HG03442 (cell line): ENCODE results near the gene ARID3A.
"Not testable (repeated sequence)": the region's sequence is repeated elsewhere in the genome, so short reads cannot be mapped to it uniquely, and the experiment has no call there.

ENCODE experiments used
- ATAC-seq: cut with Tn5 transposase; IDR thresholded peaks from one replicate; pipeline ENCODE4 v1.9.1; 2021; ENCODE audit warnings: mild to moderate bottlenecking, moderate library complexity; ENCODE audit not compliant: unreplicated experiment

The ARID3A gene

GRCh38 chr19:1013218-1013617 lies 87.4 kb downstream of the ARID3A start:
- ATAC-seq: no peak

- no peak for ATAC-seq
Measured at GRCh38 chr19:1014161-1015060, 88.6 kb downstream of the ARID3A start.

GRCh38 chr19:1015061-1015781 lies 89.4 kb downstream of the ARID3A start:
- no peak for ATAC-seq

- ATAC-seq: no peak
Measured at GRCh38 chr19:1015782-1016646, 90.2 kb downstream of the ARID3A start.

GRCh38 chr19:1016647-1017114 lies 90.8 kb downstream of the ARID3A start:
- ATAC-seq: no peak

GRCh38 chr19:1017115-1017905 lies 91.5 kb downstream of the ARID3A start:
- no peak for ATAC-seq

GRCh38 chr19:1017906-1018305 lies 92.1 kb downstream of the ARID3A start:
- ATAC-seq: no peak

- ATAC-seq: no peak
Measured at GRCh38 chr19:1018393-1018792, 92.6 kb downstream of the ARID3A start.

- ATAC-seq: no peak
Measured at GRCh38 chr19:1018932-1019615, 93.2 kb downstream of the ARID3A start.

GRCh38 chr19:1019616-1019961 lies 93.8 kb downstream of the ARID3A start:
- no peak for ATAC-seq

GRCh38 chr19:1019980-1020867 lies 94.4 kb downstream of the ARID3A start:
- no peak for ATAC-seq

- peak; percentile 66 for ATAC-seq
Measured at GRCh38 chr19:1020868-1021425, 95.1 kb downstream of the ARID3A start, which contains the start of gene TMEM259. Gene TMEM259, minus strand, starts transcription at chr19:1021123. Its CDS starts 127 bp downstream, at chr19:1020996.

- not testable (repeated sequence) for ATAC-seq
Measured at GRCh38 chr19:1023883-1024188, 98.0 kb downstream of the ARID3A start.

- not testable (repeated sequence) for ATAC-seq
Measured at GRCh38 chr19:1025080-1025479, 99.2 kb downstream of the ARID3A start.
